MM.1S (cell line): ENCODE results near the gene CFAP91.

ENCODE experiments used
- EZH2 ChIP-seq: fragments of 300-600 bp; sonication (generic); optimal IDR thresholded peaks from 2 replicates; pipeline ENCODE3; 2017; ENCODE audit warnings: low read depth, mild to moderate bottlenecking, antibody characterized with exemption, low read length, mixed read lengths
- TF ChIP-seq, protein P1 (sequence below): fragments of 300-600 bp; sonication (generic); IDR thresholded peaks from 2 replicates; pipeline ENCODE4 v1.5.1; 2016; ENCODE audit warnings: antibody characterized with exemption, low read length, mixed read lengths

DNA sequence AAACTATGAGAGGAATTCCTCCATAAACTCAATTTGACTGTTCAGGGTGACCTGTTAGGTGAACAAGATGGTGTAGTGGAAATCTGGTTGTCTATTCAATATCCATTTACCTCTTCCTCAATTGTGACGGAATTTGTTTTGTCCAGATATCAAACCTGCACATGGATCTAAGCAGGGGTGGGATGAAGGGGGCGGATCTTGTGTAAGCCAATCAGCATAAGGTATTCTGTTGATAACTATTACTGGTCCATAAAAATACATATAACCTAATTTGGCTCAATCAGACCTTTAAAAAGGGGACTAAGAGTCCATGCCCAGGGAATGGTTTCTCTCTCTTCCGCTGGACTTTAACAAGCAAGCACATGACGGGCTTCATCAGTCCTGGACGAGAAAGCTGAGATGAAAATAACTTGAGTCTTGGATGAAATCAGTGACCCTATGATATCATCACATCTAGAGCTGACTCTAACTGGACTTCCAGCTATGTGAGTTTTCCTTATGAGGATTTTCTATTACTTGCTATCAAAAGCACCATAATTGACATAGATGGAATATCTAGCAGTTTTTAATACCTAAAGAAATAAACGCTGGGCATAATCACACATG, 36.8 kb upstream of the CFAP91 start:
- TF ChIP-seq, protein P1, sequence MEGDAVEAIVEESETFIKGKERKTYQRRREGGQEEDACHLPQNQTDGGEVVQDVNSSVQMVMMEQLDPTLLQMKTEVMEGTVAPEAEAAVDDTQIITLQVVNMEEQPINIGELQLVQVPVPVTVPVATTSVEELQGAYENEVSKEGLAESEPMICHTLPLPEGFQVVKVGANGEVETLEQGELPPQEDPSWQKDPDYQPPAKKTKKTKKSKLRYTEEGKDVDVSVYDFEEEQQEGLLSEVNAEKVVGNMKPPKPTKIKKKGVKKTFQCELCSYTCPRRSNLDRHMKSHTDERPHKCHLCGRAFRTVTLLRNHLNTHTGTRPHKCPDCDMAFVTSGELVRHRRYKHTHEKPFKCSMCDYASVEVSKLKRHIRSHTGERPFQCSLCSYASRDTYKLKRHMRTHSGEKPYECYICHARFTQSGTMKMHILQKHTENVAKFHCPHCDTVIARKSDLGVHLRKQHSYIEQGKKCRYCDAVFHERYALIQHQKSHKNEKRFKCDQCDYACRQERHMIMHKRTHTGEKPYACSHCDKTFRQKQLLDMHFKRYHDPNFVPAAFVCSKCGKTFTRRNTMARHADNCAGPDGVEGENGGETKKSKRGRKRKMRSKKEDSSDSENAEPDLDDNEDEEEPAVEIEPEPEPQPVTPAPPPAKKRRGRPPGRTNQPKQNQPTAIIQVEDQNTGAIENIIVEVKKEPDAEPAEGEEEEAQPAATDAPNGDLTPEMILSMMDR, result no peak
- no peak for TF ChIP-seq EZH2
